Amniotic stem cell (primary cell): ENCODE measurements around the gene ELOVL1.

Experiments
- DNase-seq: peaks from one replicate; lab custom pipeline; 2025; lab: John Stamatoyannopoulos, UW

Gene ELOVL1

GRCh38 chr1:43354936-43355335, 12.9 kb downstream of the ELOVL1 start:
- DNase-seq, result no peak

GRCh38 chr1:43354471-43354870, 13.3 kb downstream of the ELOVL1 start:
- DNase-seq, result no peak

- no peak for DNase-seq
These were observed 14.9 kb downstream of the ELOVL1 start for GRCh38 chr1:43352881-43353280.

GRCh38 chr1:43352351-43352705, 15.5 kb downstream of the ELOVL1 start:
- no peak for DNase-seq

GRCh38 chr1:43351421-43352350, 16.1 kb downstream of the ELOVL1 start:
- DNase-seq, result no peak

- DNase-seq, result no peak
These were observed 16.8 kb downstream of the ELOVL1 start for GRCh38 chr1:43350976-43351375.

DNA sequence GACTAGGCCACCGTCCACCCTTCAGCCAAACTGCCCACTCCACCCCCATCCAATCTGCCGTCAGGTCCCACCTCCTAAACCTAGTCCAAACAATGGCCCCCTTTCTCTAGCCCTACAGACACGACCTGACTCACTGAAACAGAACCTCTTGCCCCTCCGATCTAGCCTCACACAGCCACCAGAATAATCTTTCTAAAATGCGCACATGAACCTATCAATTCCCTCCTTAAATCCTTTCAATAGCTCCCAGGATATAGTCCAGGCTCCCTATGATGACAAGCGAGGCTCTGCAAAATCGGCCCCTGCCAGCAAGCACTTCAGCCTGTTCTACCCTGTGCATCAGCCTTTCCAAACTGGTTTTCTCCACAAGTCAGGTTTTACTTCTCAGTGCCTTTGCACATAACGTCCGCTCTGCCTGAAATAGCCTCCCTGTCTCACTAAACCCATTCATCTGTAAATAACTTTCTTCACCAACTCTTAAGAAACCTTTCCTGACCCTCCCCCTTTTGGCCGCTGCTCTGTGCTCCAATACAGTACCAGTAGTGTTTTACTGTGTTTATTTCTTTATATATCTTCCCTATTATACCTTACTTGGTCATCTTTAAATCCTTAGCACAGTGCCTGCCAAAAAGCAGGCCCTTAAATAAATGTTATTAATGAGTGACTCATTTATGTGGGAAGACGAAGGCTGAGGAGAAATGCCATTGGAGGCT, 18.1 kb downstream of the ELOVL1 start:
- no peak for DNase-seq

GRCh38 chr1:43348809-43349593, 18.8 kb downstream of the ELOVL1 start:
- no peak for DNase-seq

DNA sequence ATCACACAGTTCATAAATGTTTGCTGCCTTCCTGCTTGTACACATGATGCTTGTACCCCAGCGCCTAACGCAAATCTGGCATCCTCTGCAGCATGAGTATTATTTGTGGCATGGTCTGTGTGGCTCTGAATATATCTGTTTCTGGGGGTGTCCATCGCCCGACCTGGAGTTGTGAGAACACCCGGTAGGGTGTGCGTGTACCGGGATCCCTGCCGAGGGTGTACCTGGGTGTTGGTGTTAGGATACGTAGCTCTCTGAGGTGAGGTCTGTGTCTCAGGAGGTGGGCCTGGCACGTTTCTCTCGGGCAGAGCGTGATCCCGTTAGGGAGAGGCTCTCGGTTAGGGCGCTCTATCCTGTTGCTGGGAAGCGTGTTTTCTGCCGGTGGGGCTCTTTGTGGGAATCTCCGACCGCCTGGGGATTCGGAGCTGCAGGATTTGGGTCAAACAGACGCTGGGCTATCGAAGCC, 19.4 kb downstream of the ELOVL1 start:
- DNase-seq, result no peak

DNA sequence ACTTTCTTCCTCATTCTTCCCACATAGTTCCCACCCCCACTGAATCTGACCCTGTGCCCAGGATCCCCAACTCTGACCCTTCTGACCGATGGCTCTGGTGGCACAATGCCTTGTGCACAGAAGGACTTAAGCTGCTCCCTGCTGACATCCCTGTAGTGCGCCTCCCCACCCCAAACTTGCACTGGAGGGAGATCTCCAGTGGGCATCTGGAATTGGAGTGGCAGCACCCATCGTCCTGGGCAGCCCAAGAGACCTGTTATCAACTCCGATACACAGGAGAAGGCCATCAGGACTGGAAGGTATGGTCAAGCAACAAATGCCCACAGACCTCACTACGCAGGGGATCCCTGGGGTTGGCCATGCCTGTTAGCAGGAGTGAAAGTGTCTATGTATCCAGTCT, 21.2 kb downstream of the ELOVL1 start:
- no peak for DNase-seq

DNA sequence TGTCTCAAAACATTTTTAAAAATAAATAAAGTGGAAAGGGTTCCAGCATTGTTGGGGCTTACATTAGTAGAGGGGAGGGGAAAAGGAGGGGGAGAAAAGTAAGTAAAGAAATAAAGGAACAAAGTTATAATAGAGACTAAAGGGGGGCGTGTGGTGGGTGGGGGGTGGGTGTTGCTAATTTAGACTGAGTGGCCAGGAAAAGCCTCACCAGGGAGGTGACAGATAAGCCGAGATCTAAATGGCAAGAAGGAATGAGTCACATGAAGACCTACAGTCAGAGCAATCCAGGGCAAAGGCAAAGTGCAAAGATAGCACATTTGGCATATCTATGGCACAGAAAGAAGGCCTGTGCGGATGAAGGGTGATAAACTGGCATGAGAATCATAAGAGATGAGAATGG, 22.7 kb downstream of the ELOVL1 start:
- DNase-seq, result no peak

DNA sequence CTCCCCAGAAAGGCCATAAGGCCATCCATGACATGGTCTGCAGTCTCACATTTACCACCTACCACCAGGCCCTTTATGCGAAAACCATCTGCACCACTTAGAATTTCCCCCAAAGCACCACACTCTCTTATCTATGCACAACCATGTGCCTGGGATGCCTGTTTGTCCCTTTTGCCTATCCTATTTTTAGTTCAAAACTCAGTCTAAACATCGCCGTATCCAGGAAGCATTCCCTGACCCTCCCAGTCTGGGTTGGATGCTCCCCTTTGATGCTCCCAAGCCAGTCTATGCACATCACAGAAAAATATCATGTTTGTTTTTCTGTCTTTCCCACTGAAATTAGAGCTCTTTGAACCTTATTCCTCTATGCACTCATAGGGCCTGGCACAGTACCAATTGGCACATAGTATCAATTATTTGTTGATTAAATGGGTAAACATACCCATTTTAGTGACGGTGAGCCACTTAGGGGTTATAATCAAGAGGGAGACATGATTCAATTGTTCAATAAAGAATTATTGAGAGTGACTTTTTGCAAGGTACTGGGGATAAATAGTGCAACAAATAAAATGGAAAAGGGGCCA, 23.5 kb downstream of the ELOVL1 start:
- DNase-seq, result no peak

GRCh38 chr1:43340559-43340958, 27.3 kb downstream of the ELOVL1 start:
- DNase-seq, result no peak

DNA sequence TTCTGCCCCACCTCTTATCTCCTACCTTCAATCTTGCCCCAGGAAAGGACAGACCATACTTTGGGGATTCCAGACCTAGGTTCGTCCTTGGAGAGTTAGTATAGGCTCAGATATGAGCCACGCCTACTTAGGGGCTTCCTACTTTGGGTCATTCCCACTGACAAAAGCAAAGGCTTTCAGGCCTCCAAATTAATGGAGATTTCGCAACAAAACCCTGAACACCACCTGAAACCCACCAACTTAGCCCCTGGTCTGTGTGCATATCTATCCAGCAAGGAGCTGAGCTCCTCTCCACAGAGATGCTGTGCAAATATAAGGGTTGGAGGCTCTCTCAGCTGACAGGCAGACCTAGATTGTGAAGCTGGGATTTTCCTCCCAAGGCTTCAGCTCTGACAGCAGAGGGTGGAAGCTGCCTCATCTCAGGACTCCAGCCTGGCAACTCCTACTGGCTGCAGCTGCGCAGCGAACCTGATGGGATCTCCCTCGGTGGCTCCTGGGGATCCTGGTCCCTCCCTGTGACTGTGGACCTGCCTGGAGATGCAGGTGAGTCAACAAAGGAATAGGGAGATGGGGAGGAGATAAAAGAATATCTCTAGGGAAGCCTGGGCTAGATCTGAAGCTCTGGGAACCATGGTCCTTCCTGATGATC, 28.1 kb downstream of the ELOVL1 start:
- DNase-seq, result no peak

DNA sequence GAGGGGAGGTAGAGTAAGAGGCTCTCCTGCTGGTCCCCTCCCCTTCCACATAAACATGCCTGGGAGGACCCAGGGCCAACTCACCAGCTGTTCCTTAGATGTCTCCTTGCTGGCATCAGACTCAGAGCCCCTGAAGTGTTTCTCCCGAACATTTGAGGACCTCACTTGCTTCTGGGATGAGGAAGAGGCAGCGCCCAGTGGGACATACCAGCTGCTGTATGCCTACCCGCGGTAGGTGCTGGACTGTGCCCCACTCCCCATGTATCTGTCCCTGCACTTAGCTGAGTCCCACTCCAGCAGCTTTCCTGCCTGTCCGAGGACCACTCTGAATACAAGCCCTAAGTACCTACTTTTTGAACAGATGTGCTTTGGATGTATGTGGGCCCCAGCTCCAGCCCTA, 29.8 kb downstream of the ELOVL1 start:
- DNase-seq, result no peak

GRCh38 chr1:43337588-43337987, 30.2 kb downstream of the ELOVL1 start, which contains the start of gene MPL:
TSS of gene MPL (plus strand) at chr1:43337818. CDS start at chr1:43337849, 31 bp downstream.
- no peak for DNase-seq

- DNase-seq, result no peak
These were observed 33.2 kb downstream of the ELOVL1 start for GRCh38 chr1:43334453-43335205.

DNA sequence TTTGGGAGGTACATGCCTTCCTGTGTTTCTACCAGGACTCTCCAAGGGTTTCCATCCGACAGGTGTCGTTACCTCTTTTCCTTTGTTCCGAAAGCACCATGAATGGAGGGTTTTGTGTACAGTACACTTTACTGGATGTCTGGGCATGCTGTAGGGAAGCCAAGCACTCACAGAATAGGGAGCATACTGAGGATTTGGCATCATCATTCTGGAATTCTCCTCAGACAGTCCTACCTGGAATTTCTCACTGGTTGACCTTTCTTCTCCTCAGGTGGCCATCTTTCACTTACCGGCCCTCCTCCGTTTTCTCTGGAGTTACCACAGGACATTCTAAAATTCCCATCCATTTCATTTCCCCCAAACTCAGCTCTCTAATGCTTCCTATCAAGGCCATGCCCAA, 36.1 kb downstream of the ELOVL1 start:
- no peak for DNase-seq

DNA sequence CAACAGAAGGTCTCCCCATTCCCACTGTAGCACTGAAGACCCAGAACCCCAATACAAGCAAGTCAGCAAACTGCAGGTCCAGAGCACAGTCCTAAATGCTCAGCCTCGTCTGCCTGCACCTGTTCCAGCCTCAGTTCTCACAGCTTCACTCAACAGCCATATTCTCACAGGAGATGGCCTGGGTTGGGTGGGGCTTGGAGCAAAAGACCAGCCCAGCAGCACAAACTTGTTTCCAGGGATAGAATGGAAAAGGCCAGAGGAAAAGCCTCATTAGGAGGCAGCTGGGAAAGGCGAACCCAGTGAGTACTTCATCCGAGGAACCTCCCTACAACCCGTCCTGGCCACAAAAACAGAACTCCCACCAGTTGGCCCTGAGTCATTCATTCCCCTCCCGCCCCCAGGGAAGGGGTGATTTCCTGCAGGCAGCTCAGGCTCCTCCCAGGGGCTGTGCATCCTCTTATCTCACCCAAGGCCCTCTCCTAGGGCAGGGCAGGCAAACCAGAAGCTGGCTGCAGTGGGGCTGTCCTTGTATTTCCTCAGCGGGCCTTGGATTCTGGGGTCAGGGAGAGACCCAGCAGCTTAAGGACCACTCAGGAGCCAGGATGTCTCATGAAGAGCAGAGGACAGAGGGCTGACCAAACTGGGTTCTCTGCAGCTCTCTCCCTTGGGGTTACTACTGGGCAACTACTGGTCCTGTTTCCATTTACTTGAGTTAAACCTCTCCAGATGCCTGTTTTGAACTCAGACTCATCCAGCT, 37.6 kb downstream of the ELOVL1 start:
- peak; percentile 14 for DNase-seq
